ENCODE measurements around the gene CORO6.

The CORO6 gene

DNA sequence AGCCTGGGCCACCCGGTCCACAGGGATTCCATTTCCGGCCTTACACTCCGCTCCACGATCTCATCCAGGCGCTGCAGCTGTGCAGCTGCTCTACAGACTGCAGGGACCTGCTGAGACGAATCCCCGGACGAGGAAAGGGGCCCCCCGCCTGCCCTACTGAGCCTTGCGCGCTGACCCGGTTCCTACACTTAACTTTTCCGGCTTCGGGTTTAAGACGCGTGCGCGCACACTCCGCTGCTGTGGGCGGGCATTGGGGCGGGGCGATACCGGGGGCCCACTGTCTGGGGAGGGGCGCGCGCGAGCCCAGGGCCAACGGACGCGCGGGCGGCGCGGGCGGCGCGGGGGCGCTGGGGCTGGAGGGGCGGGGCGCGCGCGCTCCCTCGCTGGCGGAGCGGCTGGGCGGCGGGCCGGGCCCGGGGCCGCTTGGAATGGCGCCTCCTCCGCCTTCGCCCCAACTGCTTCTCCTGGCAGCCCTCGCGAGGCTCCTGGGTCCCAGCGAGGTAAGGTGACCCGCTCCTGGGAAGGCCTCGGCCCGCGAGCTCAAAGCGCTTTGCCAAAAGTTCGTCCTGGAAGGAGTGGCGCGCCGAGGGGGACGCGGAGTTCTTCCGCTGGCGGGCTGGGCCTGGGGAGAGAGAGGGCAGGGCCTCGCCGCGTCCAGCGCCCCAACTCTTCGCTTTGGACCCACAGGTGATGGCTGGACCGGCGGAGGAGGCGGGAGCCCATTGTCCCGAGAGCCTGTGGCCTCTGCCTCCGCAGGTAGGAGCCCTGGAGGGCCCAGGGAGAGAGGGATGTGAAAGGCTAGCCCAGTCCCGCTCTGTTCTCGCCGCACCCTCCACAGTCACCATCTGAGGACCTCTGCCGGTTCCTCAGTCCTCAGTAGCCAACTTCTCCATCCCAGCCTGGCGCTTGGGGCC is 54.1 kb downstream of the CORO6 start, which contains the start of gene TP53I13:
Gene TP53I13, plus strand, starts transcription at position 371 of the 914 bp plus-strand sequence. Its CDS starts 58 bp downstream, at position 429.
- WGBS, 2 donors (ENCODE audit: extremely low coverage in 2 of 2, insufficient read length in 2 of 2, insufficient replicate concordance in 1 of 2): no CpG with 5 or more reads among the region's 85 CpGs
- Histone ChIP-seq H4K8ac (ENCODE audit: low read depth, low read length) (peak within 1 kb of the TSS; percentile 98), H3K27ac (replicated peaks; ENCODE audit: low read length) (peak within 1 kb of the TSS; percentile 88), H3K36me3 (replicated peaks in 1 of 2; ENCODE audit: control insufficient read depth in 2 of 2, insufficient read depth in 2 of 2, low read length in 2 of 2) (peaks cover 12 to 30% of the 10 kb centered on the region in 2 donors), H3K4me1 (ENCODE audit: control insufficient read depth in 2 of 2, insufficient read depth in 1 of 2, low read depth in 1 of 2, low read length in 2 of 2) (peaks cover 7 to 18% of the 10 kb centered on the region in 2 donors), H3K9ac (ENCODE audit: low read depth, low read length, poor library complexity) (peak within 1 kb of the TSS; percentile 96), H3K18ac (ENCODE audit: low read length) (peak within 1 kb of the TSS; percentile 97), H3K14ac (ENCODE audit: low read length) (peak within 1 kb of the TSS; percentile 89), H3K27me3 (ENCODE audit: control insufficient read depth in 3 of 3, insufficient read depth in 3 of 3, low read depth in 1 of 3, low read length in 3 of 3) (peaks cover 0 to 29% (median 7%) of the 10 kb centered on the region in 3 experiments), H3K79me1 (ENCODE audit: low read depth, low read length) (peaks cover 6% of the 10 kb centered on the region), H3K9me3 (replicated peaks in 1 of 2; ENCODE audit: control insufficient read depth in 2 of 2, insufficient read depth in 1 of 2, low read depth in 1 of 2, low read length in 2 of 2) (no peaks in the 10 kb centered on the region), H2BK5ac (ENCODE audit: low read length) (peak within 1 kb of the TSS; percentile 96), H3K4me3 (ENCODE audit: low read length in 2 of 2) (peak within 1 kb of the TSS; percentile 78 to 86), H4K91ac (ENCODE audit: low read depth, low read length, poor library complexity) (no peak within 1 kb of the TSS), H2BK12ac (ENCODE audit: low read length) (peak within 1 kb of the TSS; percentile 97), H3K4me2 (ENCODE audit: insufficient read depth, low read length, poor library complexity, severe bottlenecking) (peak within 1 kb of the TSS; percentile 100), H2BK120ac (ENCODE audit: low read depth, low read length) (peak within 1 kb of the TSS; percentile 96), H2BK15ac (ENCODE audit: low read length) (peak within 1 kb of the TSS; percentile 92), H3K23ac (ENCODE audit: low read depth, low read length, poor library complexity) (peak within 1 kb of the TSS; percentile 94), H2AK5ac (ENCODE audit: low read depth, low read length) (peak within 1 kb of the TSS; percentile 88), H3K4ac (ENCODE audit: low read length) (no peak within 1 kb of the TSS), H2AFZ (ENCODE audit: low read length) (peak within 1 kb of the TSS; percentile 97)
- DNase-seq (ENCODE audit: low spot score): peak; percentile 86

DNA sequence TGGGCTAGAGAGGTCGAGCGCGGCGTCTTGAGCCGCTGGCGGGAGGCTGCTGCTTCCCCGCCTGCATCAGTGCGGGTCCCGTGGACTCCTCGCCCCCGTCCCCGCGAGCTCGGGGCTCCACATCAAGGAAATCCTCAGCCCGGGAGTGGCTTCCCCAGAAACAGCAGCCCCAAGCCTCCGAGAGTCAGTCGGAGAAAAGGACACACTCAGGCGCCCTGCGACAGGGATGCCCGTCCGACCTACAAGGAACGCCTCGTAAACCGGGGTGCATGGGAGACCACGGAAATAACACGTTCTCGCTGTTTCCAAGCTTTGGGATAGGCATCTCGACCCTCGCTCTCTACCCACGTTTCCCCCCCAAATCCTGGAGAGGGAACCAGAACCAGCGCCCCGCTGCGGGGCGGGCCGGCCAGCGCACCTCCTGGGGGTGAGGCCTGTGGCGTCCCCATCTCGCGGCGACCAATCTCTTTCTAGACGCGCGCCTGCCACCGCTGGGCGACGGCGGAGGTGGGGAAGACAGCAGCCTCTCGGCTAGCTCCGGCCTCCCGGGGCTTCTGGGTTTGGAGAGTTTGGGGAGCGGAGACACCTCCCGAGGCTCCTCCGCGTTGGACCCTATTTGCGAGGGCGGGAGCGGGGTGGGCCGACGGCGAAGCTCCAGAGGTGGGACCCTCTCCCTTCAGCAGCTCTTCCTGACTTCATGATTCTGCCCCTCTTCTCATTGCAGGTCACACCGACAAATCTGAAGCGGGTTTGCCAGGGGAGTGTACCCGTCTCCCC is 55.0 kb downstream of the CORO6 start:
- Histone ChIP-seq H2BK12ac (ENCODE audit: low read length) (no peak overlapping the region), H2AK5ac (ENCODE audit: low read depth, low read length) (peak overlapping the region; percentile 65), H3K9ac (ENCODE audit: low read depth, low read length, poor library complexity) (peak overlapping the region; percentile 84), H3K4me3 (ENCODE audit: low read length in 2 of 2) (peak overlapping the region; percentile 78 to 85), H3K4ac (ENCODE audit: low read length) (no peak overlapping the region), H3K23ac (ENCODE audit: low read depth, low read length, poor library complexity) (peak overlapping the region; percentile 94), H3K4me1 (ENCODE audit: control insufficient read depth in 2 of 2, insufficient read depth in 1 of 2, low read depth in 1 of 2, low read length in 2 of 2) (peaks cover 7 to 15% of the 10 kb centered on the region in 2 donors), H3K27me3 (ENCODE audit: control insufficient read depth in 3 of 3, insufficient read depth in 3 of 3, low read depth in 1 of 3, low read length in 3 of 3) (peaks cover 0 to 29% (median 7%) of the 10 kb centered on the region in 3 experiments), H2AFZ (ENCODE audit: low read length) (peak overlapping the region; percentile 97), H3K27ac (replicated peaks; ENCODE audit: low read length) (peak overlapping the region; percentile 88), H3K4me2 (ENCODE audit: insufficient read depth, low read length, poor library complexity, severe bottlenecking) (peak overlapping the region; percentile 100), H4K8ac (ENCODE audit: low read depth, low read length) (no peak overlapping the region), H3K36me3 (replicated peaks in 1 of 2; ENCODE audit: control insufficient read depth in 2 of 2, insufficient read depth in 2 of 2, low read length in 2 of 2) (peaks cover 6 to 26% of the 10 kb centered on the region in 2 donors), H3K9me3 (replicated peaks in 1 of 2; ENCODE audit: control insufficient read depth in 2 of 2, insufficient read depth in 1 of 2, low read depth in 1 of 2, low read length in 2 of 2) (no peaks in the 10 kb centered on the region), H2BK120ac (ENCODE audit: low read depth, low read length) (no peak overlapping the region), H4K91ac (ENCODE audit: low read depth, low read length, poor library complexity) (no peak overlapping the region), H3K79me1 (ENCODE audit: low read depth, low read length) (peaks cover 6% of the 10 kb centered on the region), H2BK5ac (ENCODE audit: low read length) (peak overlapping the region; percentile 54), H3K18ac (ENCODE audit: low read length) (peak overlapping the region; percentile 91), H3K14ac (ENCODE audit: low read length) (no peak overlapping the region), H2BK15ac (ENCODE audit: low read length) (no peak overlapping the region)
- DNase-seq (ENCODE audit: low spot score): peak; percentile 64
- WGBS, 2 donors (ENCODE audit: extremely low coverage in 2 of 2, insufficient read length in 2 of 2, insufficient replicate concordance in 1 of 2): no CpG with 5 or more reads among the region's 63 CpGs

DNA sequence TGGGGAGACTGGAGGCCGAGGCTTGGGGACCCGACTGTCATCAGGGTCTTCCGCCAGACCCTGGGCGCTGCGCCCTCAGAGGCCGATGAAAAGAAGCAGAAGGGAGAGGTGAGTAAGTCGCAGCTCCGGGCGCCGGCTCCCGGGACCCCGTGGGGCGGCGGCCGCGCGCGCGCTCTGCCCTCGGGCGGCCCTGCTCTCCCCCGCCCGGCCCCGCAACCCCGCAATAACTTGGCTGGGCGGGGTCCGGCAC is 55.5 kb downstream of the CORO6 start:
- peaks cover 6% of the 10 kb centered on the region for H3K79me1 ChIP-seq (ENCODE audit: low read depth, low read length)

More for the DNA sequence above, 55.5 kb downstream of the CORO6 start:
- H3K23ac ChIP-seq (ENCODE audit: low read depth, low read length, poor library complexity): peak overlapping the region; percentile 94
- peak overlapping the region; percentile 50 for H3K9ac ChIP-seq (ENCODE audit: low read depth, low read length, poor library complexity)
- no peak overlapping the region for H3K27ac ChIP-seq (replicated peaks; ENCODE audit: low read length)
- H2BK12ac ChIP-seq (ENCODE audit: low read length): no peak overlapping the region
- no peak overlapping the region for H2BK5ac ChIP-seq (ENCODE audit: low read length)
- peaks cover 7 to 12% of the 10 kb centered on the region in 2 donors for H3K4me1 ChIP-seq (ENCODE audit: control insufficient read depth in 2 of 2, insufficient read depth in 1 of 2, low read depth in 1 of 2, low read length in 2 of 2)
- H3K4me2 ChIP-seq (ENCODE audit: insufficient read depth, low read length, poor library complexity, severe bottlenecking): peak overlapping the region; percentile 100
- no peak overlapping the region for H2BK120ac ChIP-seq (ENCODE audit: low read depth, low read length)
- no peak overlapping the region for H3K14ac ChIP-seq (ENCODE audit: low read length)
- peak overlapping the region; percentile 65 for H2AK5ac ChIP-seq (ENCODE audit: low read depth, low read length)
- no peaks in the 10 kb centered on the region for H3K9me3 ChIP-seq (replicated peaks in 1 of 2; ENCODE audit: control insufficient read depth in 2 of 2, insufficient read depth in 1 of 2, low read depth in 1 of 2, low read length in 2 of 2)
- no CpG with 5 or more reads among the region's 27 CpGs for WGBS, 2 donors (ENCODE audit: extremely low coverage in 2 of 2, insufficient read length in 2 of 2, insufficient replicate concordance in 1 of 2)
- peak overlapping the region; percentile 97 for H2AFZ ChIP-seq (ENCODE audit: low read length)
- no peak overlapping the region for H2BK15ac ChIP-seq (ENCODE audit: low read length)
- no peak overlapping the region for H3K4ac ChIP-seq (ENCODE audit: low read length)
- peaks cover 0 to 29% (median 7%) of the 10 kb centered on the region in 3 experiments for H3K27me3 ChIP-seq (ENCODE audit: control insufficient read depth in 3 of 3, insufficient read depth in 3 of 3, low read depth in 1 of 3, low read length in 3 of 3)
- H3K18ac ChIP-seq (ENCODE audit: low read length): peak overlapping the region; percentile 87
- peaks cover 6 to 27% of the 10 kb centered on the region in 2 donors for H3K36me3 ChIP-seq (replicated peaks in 1 of 2; ENCODE audit: control insufficient read depth in 2 of 2, insufficient read depth in 2 of 2, low read length in 2 of 2)
- peak; percentile 55 for DNase-seq (ENCODE audit: low spot score)
- no peak overlapping the region for H4K91ac ChIP-seq (ENCODE audit: low read depth, low read length, poor library complexity)
- peak overlapping the region; percentile 78 to 85 for H3K4me3 ChIP-seq (ENCODE audit: low read length in 2 of 2)
- no peak overlapping the region for H4K8ac ChIP-seq (ENCODE audit: low read depth, low read length)
